ENCODE data around the gene ANKRD33. TPM values are rescaled to one million over a fixed set of nuclear protein-coding genes. Genes with fewer than 3 reads are reported as not detected.
A peak's percentile ranks its signal among the peaks of the same experiment; 100 is the strongest.

ANKRD33 gene
- total and polyA plus RNA-seq, 2 of the 4 experiments (the other 2 are of a cell fraction), result under 0.01 to 0.03 TPM

DNA sequence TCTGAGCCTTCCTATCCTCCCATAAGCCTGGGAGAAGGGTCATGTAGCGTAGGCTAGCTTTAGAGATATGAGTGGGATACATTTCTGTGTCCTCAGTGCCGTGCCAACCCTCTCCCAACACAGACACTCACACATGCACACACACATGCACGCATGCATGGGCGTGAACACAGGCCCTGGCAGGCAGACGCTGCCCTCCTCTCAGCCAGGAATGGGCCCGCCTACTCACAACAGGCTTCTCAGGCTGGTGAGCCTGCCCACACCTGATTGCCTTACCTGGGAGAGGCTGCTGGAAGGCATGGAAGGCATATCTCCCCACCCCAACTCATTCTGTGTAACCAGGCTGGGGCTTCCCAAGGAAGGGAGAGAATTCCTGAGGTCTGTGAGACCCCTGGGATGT lies 50.8 kb downstream of the ANKRD33 start:
- H3K36me3 ChIP-seq (ENCODE audit: control insufficient read depth, insufficient read depth, low read length), result no peaks in the 10 kb centered on the region
- H2AFZ ChIP-seq (replicated peaks; ENCODE audit: low read length, poor library complexity), result no peak overlapping the region
- H4K91ac ChIP-seq (ENCODE audit: insufficient read depth, low read depth, low read length), result no peak overlapping the region
- H3K18ac ChIP-seq (ENCODE audit: low read depth, low read length), result no peak overlapping the region
- ATAC-seq (ENCODE audit: low read depth) (no peak), DNase-seq (no peak)
- POLR2A ChIA-PET (ENCODE audit: unreplicated experiment), result no interaction called here
- no peak overlapping the region for H2AK9ac ChIP-seq (replicated peaks; ENCODE audit: low read depth, low read length, poor library complexity)
- H3K14ac ChIP-seq (replicated peaks; ENCODE audit: low read depth, low read length), result 0 out of 2 replicates have a peak overlapping the region, but pooled peaks have one; percentile 2
- H3K9me3 ChIP-seq (ENCODE audit: control insufficient read depth, insufficient read depth, low read length), result no peaks in the 10 kb centered on the region; the same call in 1 of the 2 replicates
- no peak overlapping the region for H4K5ac ChIP-seq (ENCODE audit: low read depth, low read length)
- H2BK120ac ChIP-seq (ENCODE audit: low read depth, low read length), result no peak overlapping the region
- no peaks in the 10 kb centered on the region for H4K20me1 ChIP-seq (ENCODE audit: insufficient read depth, low read length)
- intact Hi-C loops (cut with micrococcal nuclease), result no loop called here
- 0 out of 2 replicates have a peak, but pooled peaks cover 2% of the 10 kb centered on the region for H3K27me3 ChIP-seq (ENCODE audit: control insufficient read depth, insufficient read depth, low read length)
- H3K56ac ChIP-seq (ENCODE audit: extremely low read depth, insufficient read depth, low read length), result no peak overlapping the region
- no peak overlapping the region for H2BK20ac ChIP-seq (ENCODE audit: low read depth, low read length)
- H3K9ac ChIP-seq (ENCODE audit: low read depth, low read length), result no peak overlapping the region
- H3K4me2 ChIP-seq (ENCODE audit: low read depth, low read length), result no peak overlapping the region
- no peak overlapping the region for H3K4ac ChIP-seq (ENCODE audit: low read depth, low read length)
- peaks cover 14% of the 10 kb centered on the region for H3K9me1 ChIP-seq (ENCODE audit: insufficient read depth, low read length)
- no peak overlapping the region for H2AK5ac ChIP-seq (ENCODE audit: low read depth, low read length)
- no peak overlapping the region; the same call in 2 of the 3 replicates for H2BK15ac ChIP-seq (ENCODE audit: low read depth, low read length)
- H3K4me1 ChIP-seq (ENCODE audit: control insufficient read depth, insufficient read depth, low read length), result peaks cover 8% of the 10 kb centered on the region; the same call in 1 of the 2 replicates
- WGBS, 2 experiments (ENCODE audit: extremely low coverage in 2 of 2, insufficient read length in 1 of 2), result no CpG with 5 or more reads among the region's 6 CpGs
- no peak overlapping the region for H3K27ac ChIP-seq (ENCODE audit: insufficient read depth, low read length)
- CTCF ChIA-PET, result no interaction called here
- H3K79me1 ChIP-seq (ENCODE audit: low read depth in 1 of 2, low read length in 2 of 2), result no peaks in the 10 kb centered on the region
- H4K8ac ChIP-seq (ENCODE audit: low read depth in 2 of 2, low read length in 2 of 2), result no peak overlapping the region
- in situ Hi-C loops (cut with MboI; ENCODE audit: low sequenced_read_pairs), result no loop called here
- TF ChIP-seq CHD1 (IDR thresholded peaks at IDR 0.05; ENCODE audit: low read depth, low read length), result no peak
- no peak for TF ChIP-seq SMC3 (IDR thresholded peaks at IDR 0.05; ENCODE audit: low read depth, low read length)
- TF ChIP-seq CEBPB (IDR thresholded peaks at IDR 0.05; ENCODE audit: low read depth, low read length), result no peak
- TF ChIP-seq FOS (IDR thresholded peaks at IDR 0.05; ENCODE audit: low read depth, low read length), result no peak
- TF ChIP-seq RFX5 (IDR thresholded peaks at IDR 0.05; ENCODE audit: low read depth, low read length), result no peak
- no peak overlapping the region for H2BK5ac ChIP-seq (ENCODE audit: low read depth, low read length, poor library complexity, severe bottlenecking)
- no TSS peak for BruUV-seq (replicated peaks)
- dilution Hi-C loops (cut with HindIII; ENCODE audit: low sequenced_read_pairs, unreplicated experiment), result no loop called here
- no peak overlapping the region for H3K4me3 ChIP-seq (ENCODE audit: insufficient read depth, low read depth, low read length)
- H3K23ac ChIP-seq (ENCODE audit: low read depth, low read length), result no peak overlapping the region

Measured in IMR-90 (cell line).